Skin epidermis (tissue), 12 donors: ENCODE results near the gene EML6.
"Not testable (repeated sequence)": the region's sequence is repeated elsewhere in the genome, so short reads cannot be mapped to it uniquely, and the experiment has no call there.

Experiments used
- H3K27ac ChIP-seq, 21 experiments: fragments of 200-600 bp; sonication (generic) in 11 of 21; one replicate each; pipeline ENCODE4 v1.5.0; 2020; ENCODE audit warnings: mild to moderate bottlenecking in 3 of 21, inconsistent platforms in 2 of 21, moderate library complexity in 2 of 21
- H3K4me3 ChIP-seq, 7 experiments: fragments of 200-600 bp; sonication (generic) in 2 of 7; one replicate each; pipeline ENCODE4 v1.5.0; 2020; ENCODE audit warnings: inconsistent platforms in 2 of 7, mild to moderate bottlenecking in 2 of 7, moderate library complexity in 1 of 7

EML6 gene

DNA sequence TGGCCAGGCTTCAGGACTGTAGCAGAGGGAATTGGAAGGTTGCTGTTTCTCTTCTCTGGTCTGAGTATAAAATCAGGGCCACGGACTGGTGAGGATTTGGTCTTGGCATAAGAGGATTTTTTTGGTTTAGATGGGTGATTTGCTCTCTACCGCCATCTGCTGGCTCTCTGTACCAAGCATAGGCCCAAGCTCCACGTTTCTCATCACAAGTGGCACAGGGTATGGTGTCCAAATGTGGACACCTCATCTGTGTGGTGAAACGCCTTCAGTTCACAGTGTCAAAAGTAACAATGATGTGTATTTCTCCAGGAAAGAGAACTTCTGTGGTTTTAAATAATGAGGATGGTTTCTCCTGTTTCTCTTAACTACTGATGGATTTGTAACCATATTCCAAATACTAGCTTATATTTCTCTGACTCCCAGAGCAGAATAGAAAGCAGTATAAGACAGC, 115.1 kb downstream of the EML6 start:
- Histone ChIP-seq H3K27ac (no peak overlapping the region), H3K4me3 (no peak overlapping the region)

DNA sequence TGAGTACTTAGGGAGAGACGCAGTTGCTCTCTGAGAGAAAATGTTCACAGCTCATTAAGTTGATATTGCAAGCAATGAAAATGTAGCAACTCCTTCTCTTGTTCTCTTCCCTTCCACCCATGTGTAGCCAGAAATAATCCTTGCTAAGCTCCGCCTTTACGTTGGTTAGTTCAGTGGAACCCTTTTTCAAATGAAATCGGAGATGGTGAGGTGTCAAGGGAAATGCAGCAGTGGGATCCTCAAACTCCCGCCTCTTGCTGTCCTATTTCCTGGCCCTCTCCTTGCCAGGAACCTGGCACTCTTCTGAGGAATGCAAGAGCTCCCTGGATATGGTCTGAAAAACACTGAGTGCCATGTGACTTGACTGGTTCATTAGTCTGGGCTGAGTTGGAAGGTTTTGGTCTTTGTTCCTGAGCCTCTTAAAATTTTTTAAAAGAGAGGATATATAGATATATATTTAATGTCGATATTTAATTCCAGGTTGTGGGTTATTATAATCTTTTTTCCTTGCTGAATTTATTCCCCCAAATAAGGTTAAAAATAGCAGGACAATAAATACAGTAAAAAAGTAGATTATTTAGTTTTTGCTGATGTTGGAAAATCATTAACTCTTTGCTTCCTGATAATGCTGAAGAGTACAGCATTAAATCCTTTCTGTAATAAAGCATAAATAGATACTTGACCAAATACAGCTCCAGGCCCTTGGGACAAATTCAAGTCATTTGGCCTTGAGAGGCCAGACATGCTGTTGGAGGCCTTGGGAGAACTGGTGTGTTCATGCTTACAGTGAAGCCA, 116.2 kb downstream of the EML6 start:
- Histone ChIP-seq H3K27ac (no peak overlapping the region), H3K4me3 (no peak overlapping the region)

DNA sequence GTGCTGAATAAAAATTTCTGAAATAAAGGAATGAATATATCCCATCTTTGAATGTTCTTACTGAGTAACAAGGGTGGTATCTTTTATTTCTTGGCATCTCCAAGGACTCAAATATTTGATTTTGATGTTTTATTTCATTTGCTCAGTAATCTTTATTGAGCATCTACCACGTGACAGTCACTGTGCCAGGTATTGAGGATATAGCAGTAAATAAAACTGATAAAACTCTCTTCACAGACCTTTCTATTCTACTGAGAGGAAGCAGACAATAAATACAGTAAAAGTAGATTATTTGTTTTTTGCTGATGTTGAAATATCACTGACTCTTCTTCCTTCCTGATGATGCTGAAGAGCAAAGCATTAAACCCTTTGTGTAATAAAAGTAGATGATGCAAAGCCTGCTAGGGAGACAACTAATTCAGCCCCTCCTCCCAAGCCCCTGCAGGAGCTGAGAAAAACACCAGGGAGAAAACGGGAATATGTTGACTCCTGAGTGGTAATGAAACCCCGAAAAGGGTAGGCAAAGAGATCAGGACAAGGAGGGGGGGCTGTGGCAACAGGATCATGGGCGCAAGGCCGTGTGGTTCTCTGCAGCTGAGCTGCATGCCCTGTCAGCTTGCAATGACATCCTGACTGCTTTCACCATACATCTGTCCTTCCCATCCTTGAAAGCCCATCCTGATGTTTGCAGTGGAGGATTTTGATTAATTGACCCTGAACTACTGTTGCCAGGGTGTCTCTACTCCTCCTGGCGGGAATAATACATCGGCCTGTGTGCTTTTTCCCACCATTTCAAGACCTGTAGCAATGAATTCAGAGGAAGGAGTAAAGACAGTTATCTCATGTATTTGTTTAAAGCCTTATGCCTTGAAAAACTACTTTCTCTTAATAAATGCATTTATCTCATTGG, 117.4 kb downstream of the EML6 start:
- Histone ChIP-seq H3K4me3 (no peak overlapping the region), H3K27ac (no peak overlapping the region)

DNA sequence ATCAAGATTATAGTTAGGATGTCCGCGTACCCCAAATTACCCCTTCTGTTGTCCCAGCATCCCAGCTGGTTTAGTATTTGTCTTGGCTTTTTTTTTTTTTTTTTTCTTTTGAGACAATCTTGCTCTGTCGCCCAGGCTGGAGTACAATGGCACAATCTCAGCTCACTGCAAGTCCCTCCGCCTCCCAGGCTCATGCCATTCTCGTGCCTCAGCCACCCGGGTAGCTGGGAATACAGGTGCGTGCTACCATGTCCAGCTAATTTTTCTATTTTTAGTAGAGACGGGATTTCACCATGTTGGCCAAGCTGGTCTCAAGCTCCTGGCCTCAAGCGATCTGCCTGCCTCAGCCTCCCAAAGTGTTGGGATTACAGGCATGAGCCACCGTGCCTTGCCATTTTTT, 118.0 kb downstream of the EML6 start:
- H3K27ac ChIP-seq, H3K4me3 ChIP-seq: not testable (repeated sequence)

DNA sequence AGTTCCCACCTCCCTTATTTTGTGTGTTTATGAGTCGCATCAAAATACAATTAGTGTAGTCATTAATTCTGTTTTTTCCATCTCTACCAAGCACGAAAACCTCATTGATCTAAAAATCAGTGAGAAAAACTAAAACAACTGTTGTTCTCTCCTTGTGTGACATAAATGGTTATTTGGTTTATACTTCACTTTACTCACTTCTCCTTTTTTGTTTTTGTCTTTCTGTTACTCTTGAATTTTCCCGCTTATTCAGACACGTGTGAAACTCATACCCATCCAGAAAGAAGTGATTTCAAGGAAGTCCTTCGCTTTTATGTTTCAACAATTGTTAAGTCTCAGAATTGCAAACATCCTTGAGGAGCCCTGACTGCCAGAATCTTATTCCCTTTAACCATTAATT, 121.6 kb downstream of the EML6 start:
- no peak overlapping the region for H3K4me3 ChIP-seq

DNA sequence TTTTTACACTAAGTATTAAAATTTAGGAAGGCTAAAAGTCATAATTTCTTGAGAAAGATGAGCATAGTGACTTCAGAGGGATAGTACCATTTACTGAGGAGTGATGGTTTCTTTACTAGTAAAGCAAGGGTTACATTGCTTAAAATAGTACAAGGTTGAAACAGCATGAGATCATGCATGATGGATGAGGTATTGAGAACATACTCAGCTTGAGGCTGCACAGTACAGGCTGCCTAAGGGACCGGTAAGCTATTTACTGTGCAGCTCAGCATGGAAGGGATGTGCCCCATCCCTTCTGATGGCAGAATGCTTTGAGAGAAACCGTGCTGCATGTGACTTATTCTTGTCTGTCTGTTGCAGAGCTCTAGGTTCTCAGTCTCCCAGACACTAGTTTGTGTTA, 122.1 kb downstream of the EML6 start:
- Histone ChIP-seq H3K4me3 (no peak overlapping the region), H3K27ac (no peak overlapping the region)

More for the DNA sequence above, 121.6 kb downstream of the EML6 start:
- no peak overlapping the region for H3K27ac ChIP-seq

DNA sequence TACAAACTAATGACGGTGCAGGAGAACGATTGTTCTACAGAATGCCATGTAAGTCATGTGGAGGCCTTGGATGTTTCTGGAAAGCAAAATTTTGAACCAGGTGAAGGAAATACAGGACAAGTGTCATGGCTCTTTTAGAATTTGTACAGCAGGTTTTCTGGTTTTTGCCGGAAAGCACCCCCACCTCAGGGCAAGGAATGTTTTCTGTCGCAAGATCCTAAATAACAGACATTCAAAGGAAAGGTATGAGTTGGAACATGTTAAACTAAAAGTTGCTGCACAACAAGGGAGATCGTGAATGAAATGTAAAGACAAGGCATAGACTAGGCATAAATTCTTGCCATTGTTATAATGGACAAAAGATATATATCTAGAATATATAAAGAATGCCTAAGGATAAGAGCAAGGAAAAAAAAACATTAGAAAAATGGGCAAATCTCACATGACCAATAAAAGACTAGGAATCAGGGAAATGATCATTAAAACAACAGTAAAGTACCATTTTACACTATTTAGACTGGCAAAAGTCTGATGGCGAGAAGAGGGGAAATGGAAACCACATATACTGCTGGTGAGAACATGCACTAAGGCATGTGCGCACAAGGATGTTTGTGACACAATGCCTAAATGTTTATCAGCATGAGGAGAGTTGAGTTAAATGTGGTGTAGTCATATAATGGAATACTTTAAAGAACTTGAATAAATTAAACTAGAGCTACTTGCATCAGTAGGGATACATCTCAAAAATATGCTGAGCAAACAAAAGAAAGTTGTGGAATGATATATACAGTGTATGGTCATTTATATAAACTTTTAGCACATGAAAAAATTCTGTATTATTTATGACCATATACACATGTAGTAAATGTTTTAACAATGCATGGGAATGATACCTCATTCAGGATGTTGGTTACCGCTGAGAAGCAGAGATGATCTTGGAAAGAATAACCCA, 127.0 kb downstream of the EML6 start:
- H3K27ac ChIP-seq = no peak overlapping the region
- no peak overlapping the region for H3K4me3 ChIP-seq

DNA sequence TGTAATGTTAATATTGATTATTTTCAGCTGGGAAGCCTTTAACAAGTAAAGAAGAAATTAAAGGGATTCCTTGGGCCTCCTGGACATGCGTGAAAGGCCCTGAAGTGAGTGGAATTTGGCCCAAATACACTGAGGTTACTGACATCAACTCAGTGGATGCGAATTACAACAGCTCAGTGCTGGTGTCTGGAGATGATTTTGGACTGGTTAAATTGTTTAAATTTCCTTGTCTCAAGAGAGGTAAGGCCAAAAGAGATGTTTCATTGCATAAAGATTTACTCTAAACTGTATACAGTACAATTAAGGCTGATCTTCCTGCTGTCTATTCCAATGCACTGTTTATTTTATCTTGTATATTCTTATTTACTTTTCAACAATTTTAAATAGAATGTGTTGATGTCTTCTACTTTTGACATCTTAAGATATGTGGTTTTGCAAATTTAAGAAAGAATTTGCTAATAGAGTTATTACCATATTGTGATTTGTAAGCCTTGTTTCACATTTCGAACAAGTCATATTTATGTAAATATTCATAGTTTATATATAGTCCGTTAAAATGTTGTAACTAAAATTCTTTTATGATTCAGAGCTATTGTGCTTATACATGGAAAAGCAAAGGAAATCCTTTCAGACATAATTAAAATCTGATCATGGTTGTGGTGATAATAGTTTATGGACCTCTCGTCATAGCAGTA, 130.3 kb downstream of the EML6 start:
- Histone ChIP-seq H3K4me3 (no peak overlapping the region), H3K27ac (no peak overlapping the region)

DNA sequence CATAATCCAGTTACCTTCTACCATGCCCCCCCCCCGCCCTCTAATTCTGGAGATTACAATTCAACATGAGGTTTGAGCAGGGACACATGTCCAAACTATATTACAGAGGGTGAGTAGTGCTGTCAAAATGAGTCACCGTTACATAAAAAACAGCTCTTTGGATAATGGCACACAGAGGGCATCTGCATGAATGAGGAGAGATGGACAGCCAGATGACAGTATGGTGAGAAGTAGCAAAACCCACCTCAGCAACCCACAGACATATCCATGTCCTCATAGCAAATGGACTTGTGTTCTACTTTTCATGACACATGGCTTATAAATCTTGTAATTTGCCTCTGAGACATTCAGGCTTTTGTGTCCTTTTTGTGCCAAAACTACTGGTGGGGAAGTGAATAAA, 132.0 kb downstream of the EML6 start:
- Histone ChIP-seq H3K4me3 (no peak overlapping the region), H3K27ac (no peak overlapping the region)

DNA sequence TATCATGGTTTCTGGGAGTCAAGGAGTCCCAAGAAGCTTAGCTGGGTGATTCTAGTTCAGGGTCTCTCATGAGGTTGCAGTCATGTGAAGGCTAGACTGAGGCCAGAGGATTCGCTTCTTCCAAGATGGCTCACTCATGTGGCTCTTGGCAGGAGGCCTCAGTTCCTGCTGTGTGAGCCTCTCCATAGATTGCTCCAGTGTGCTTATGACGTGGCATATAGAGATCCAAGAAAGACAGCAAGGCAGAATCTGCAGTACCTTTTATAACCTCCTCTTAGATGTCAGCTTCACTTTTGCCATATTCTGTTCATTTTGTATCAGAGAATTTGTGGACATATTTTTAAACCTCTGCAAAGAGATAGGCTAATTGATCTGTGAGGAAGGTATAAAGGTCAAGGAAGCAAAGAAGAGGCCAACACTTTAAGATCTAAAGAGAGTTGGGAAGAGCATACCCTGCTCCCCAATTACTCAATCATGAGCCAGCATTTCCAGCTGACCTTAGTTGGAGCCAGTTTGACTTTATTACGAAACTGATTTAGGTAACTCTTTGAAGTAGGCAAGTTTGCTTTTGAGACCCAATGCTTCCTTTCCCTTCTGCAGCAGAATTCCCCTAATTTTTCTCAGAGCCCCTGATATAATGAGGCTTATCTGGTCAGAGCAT, 134.7 kb downstream of the EML6 start:
- no peak overlapping the region for H3K27ac ChIP-seq
- H3K4me3 ChIP-seq = no peak overlapping the region

DNA sequence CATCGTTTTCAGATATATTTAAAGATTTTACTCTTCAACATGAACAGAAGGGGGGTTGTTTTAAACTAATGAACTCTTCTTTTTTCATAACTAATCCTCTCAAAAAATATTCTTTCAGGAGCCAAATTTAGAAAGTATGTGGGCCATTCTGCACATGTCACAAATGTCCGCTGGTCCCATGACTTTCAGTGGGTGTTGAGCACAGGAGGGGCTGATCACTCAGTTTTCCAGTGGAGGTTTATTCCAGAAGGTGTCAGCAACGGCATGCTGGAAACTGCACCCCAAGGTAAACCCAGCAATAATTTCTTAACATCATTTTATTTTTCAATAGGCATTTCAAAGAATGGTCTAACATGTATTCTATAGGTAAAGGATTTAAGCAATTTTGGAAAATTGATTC, 136.0 kb downstream of the EML6 start:
- Histone ChIP-seq H3K4me3 (no peak overlapping the region), H3K27ac (no peak overlapping the region)

DNA sequence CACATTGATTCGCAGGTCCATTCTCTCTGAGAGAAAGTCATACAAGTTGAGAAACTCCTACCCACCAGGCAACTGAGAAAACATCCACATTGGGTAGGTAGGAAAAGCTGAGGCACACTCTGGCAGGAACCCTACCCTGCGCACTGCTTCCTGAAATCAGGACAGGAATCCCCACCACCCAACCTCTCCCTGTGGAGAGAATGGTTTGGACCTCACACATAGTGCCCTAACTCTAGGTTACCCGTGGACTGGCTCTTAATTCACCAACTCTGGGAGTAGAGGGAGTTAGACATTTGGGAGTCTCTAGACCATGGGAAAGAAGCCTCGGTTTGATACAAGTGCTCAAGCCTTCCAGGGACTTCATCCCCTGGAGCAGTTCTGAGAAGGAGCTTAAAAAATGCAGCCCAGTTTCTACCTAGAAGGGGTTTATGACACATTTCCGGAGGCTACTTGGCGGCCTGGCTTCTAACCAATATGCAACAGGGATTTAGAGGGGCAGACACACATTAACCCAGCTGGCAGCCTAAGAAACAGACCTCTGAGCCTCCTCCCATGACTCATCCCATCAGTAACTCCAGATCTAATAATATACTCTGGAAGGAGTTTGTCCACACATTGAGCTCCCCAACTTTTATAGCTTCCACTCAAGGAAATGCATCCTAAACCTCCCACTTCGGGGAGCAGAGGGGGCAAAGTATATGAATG, 136.7 kb downstream of the EML6 start:
- Histone ChIP-seq H3K27ac (no peak overlapping the region), H3K4me3 (no peak overlapping the region)

DNA sequence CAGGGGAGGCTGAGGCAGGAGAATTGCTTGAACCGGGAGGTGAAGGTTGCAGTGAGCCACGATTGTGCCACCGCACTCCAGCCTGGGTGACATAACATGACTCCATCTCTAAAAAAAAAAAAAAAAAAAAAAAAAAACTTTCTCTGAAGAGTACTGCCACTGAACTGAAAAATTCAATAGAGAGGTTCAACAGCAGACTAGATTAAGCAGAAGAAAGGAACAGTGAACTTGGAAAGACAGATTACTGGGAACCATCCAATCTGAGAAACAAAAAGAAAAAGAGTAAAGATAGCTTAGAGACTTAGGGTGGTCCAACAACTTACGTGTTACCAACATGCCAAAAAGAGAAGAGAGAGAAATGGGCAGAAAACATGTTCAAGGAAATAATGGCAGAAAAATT, 138.8 kb downstream of the EML6 start:
- Histone ChIP-seq H3K4me3 (no peak overlapping the region), H3K27ac (no peak overlapping the region)

DNA sequence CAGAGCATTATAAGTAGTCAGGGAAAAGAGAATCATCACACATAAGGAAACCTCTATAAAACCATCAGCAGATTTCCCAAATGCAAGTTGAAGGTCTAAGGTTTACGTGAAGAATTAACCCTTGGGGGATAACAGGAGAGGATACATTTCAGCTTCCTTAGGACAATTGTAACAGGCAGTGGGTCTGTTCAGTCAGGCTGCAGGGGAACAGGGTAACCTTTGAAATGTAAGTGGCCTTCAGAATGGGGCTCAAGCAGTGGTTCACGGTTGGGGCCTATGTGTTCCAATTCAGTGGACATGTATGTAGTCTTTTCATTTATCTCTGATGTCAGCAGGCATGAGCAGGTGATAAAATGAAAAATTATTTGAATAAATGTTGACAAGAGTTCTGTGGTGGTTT, 139.3 kb downstream of the EML6 start:
- H3K4me3 ChIP-seq = no peak overlapping the region
- no peak overlapping the region for H3K27ac ChIP-seq

DNA sequence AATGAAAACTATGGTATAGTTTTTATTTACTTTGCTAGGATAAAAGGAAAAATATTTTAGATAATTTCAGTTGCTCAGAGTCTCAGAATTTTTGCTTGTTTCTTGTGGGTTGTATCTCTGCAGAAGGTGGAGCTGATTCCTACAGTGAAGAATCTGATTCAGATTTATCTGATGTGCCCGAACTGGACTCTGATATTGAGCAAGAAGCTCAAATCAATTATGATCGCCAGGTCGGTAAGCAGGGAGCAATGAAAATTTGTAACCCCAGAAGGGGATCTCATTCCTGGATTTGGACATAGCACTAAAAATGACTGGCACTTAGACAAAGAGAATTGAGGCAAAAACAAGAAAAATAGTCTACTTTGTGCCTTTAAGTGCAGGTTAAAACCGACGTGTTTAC, 140.2 kb downstream of the EML6 start:
- Histone ChIP-seq H3K4me3 (no peak overlapping the region), H3K27ac (no peak overlapping the region)

DNA sequence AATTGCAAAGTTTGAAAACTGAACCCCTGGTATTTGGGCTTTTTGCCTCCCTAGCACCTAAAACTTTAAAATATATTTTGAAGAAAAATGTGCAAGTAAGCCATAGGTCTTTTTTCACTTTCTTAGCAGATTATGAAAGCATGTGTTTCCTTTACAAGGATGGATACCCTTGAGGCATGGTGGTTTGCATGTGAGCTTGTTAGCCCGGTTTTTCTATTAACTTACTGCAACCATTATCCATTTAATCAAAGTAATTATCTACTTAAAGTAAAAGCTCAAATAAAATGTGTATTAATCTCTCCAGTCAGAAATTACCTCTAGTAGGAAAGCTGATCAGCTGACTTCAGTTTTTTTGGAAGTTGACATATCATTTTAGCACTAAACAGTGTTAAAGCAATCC, 140.6 kb downstream of the EML6 start:
- Histone ChIP-seq H3K4me3 (no peak overlapping the region), H3K27ac (no peak overlapping the region)

DNA sequence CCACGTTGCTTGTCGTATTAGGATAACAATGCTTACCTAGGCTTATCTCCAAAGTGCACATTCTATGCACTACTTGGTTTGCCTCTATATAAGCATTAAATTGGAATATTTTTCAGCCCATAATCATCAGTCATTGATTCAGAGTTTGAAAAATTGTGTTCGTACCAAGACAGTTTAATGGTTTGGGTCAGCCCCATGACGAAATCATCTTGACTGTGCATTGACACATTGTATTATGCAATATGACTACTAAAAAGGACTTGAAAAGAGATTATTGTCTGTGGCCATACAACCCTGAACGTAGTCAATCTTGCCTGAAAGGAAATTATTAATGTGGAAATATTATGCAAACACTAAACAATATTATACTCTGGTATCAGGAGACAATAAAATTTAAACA, 141.3 kb downstream of the EML6 start:
- Histone ChIP-seq H3K4me3 (no peak overlapping the region), H3K27ac (no peak overlapping the region)

DNA sequence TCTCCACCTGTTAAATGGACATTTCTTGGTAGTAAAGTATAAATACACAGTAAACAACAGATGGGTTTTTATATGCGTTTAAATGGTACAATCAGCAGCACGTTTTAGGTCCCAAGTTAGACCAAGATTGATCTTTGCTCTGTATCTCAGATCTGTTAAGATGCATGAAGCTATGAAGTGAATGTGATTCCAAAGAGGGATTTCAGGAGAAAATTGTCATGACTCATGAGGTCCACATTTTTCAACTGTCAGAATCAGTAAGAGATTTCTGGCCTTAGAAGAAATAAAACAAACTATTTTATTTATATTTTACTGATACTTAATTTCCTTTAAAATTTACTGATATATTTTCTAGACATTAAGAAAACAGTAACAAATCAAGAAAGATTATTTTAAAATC, 142.7 kb downstream of the EML6 start:
- H3K27ac ChIP-seq = no peak overlapping the region
- H3K4me3 ChIP-seq = no peak overlapping the region
